ENCODE measurements around the gene SUV39H1. TPM values are rescaled to one million over a fixed set of nuclear protein-coding genes. Genes with fewer than 3 reads are reported as not detected.
"Not testable (repeated sequence)": the region's sequence is repeated elsewhere in the genome, so short reads cannot be mapped to it uniquely, and the experiment has no call there.

Gene SUV39H1, protein sequence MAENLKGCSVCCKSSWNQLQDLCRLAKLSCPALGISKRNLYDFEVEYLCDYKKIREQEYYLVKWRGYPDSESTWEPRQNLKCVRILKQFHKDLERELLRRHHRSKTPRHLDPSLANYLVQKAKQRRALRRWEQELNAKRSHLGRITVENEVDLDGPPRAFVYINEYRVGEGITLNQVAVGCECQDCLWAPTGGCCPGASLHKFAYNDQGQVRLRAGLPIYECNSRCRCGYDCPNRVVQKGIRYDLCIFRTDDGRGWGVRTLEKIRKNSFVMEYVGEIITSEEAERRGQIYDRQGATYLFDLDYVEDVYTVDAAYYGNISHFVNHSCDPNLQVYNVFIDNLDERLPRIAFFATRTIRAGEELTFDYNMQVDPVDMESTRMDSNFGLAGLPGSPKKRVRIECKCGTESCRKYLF
- 1.2 and 1.3 TPM in 2 replicates for total RNA-seq

DNA sequence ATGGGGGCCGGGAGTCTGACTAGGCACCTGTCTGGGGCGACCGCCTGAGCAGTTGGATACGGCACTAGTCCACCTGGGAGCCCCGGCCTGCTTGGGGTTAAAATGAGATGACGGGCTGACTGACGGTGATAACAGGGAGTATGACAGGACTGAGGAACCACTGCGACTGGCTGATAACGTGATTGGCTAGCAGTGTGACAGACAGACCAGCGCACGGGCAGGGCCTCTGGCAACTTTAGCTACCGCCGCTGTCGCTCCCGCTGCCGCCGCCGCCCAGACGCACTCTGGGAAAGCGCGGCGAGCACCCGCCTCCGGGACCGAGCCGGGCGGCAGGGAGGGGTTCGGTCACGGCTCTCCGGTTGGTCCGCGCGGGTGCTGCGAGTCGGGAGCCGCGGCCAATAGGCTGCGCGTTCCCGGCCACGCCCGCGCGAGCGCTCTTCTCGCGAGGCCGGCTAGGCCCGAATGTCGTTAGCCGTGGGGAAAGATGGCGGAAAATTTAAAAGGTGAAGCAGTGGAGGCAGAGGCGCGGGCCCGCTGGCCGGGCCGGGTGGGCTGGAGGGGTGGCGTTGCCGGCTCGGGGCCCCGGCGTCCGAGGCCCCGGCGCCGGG is at the start of gene SUV39H1:
Gene SUV39H1, plus strand, starts transcription at position 434 of the 608 bp plus-strand sequence. Its CDS starts 51 bp downstream, at position 485.
- FAIRE-seq: no peak
- DNase-seq (ENCODE audit: low read depth): peak; percentile 71

DNA sequence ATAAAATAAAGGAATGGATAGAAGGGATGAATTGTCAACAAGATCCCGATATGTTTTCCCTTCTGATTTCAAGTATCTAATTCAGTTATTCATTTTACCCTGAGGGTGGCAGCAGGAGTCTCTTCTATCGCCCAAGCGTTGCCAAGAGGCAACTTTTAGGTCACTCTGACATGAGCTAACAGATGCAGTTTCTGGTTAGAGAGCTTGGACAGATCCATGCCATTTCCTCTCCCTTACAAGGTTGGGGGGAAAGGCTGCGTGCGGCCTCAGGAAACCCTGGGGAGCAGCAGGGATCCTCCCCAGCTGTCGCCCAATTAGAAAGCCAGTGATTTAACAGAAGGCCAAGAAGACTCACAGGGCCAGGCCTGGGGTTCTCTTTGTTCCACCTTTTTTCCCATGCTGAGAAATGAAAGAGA is 48.2 kb upstream of the SUV39H1 start:
- H3K4me3 ChIP-seq (ENCODE audit: low read depth, low read length): no peak overlapping the region
- FAIRE-seq: no peak
- no peak for TF ChIP-seq CTCF (IDR thresholded peaks at IDR 0.05; ENCODE audit: insufficient read depth, low read length, severe bottlenecking)
- peak; percentile 25 for DNase-seq (ENCODE audit: low read depth)
- H3K36me3 ChIP-seq (ENCODE audit: control insufficient read depth, insufficient read depth, low read length): no peaks in the 10 kb centered on the region
- H3K27me3 ChIP-seq (ENCODE audit: control insufficient read depth, insufficient read depth, low read length): no peaks in the 10 kb centered on the region

More for the DNA sequence above, at the start of gene SUV39H1:
- no peaks in the 10 kb centered on the region for H3K27me3 ChIP-seq (ENCODE audit: control insufficient read depth, insufficient read depth, low read length)
- H3K4me3 ChIP-seq (ENCODE audit: low read depth, low read length): peak within 1 kb of the TSS; percentile 45
- H3K36me3 ChIP-seq (ENCODE audit: control insufficient read depth, insufficient read depth, low read length): no peaks in the 10 kb centered on the region
- TF ChIP-seq CTCF (IDR thresholded peaks at IDR 0.05; ENCODE audit: insufficient read depth, low read length, severe bottlenecking): no peak

DNA sequence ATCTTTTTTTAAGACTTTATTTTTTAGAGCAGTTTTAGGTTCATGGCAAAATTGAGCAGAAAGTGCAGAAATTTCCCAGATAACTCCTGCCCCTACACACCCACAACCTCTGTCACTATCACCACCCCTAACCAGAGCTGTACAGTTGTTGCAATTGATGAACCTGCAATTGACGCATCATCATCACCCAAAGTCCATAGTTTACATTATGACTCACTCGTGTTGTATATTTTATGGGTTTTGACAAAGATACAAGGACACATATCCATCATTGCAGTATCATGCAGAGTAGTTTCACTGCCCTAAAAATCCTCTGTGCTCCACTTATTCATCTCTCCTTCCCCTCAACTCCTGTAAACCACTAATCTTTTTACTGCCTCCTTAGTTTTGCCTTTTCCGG is 47.4 kb upstream of the SUV39H1 start:
- Histone ChIP-seq H3K36me3 (ENCODE audit: control insufficient read depth, insufficient read depth, low read length) (no peaks in the 10 kb centered on the region), H3K4me3 (ENCODE audit: low read depth, low read length) (no peak overlapping the region), H3K27me3 (ENCODE audit: control insufficient read depth, insufficient read depth, low read length) (no peaks in the 10 kb centered on the region)
- no peak for TF ChIP-seq CTCF (IDR thresholded peaks at IDR 0.05; ENCODE audit: insufficient read depth, low read length, severe bottlenecking)
- DNase-seq (ENCODE audit: low read depth) (peak; percentile 10), FAIRE-seq (no peak)

DNA sequence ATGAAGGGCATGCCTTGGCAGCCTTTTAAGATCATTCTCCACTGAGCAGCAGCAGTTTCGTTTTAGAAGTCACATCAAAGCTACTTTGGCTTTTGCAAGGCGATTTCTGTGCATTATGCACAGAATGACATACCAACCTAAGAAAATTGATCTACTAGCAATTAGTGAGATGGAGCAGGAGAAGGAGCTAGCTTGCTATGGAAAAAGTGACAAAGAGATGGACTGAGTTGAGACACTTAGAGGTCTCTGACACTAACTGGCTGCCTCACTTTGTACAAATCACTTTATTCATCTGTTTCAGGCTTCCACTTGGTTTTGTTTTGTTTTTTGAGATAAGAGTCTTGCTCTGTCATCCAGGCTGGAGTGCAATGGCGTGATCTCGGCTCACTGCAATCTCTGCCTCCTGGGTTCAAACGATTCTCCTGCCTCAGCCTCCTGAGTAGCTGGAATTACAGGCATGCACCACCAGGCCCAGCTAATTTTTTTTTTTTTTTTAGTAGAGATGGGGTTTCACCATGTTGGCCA is 44.4 kb upstream of the SUV39H1 start:
- H3K27me3 ChIP-seq (ENCODE audit: control insufficient read depth, insufficient read depth, low read length); H3K4me3 ChIP-seq (ENCODE audit: low read depth, low read length); H3K36me3 ChIP-seq (ENCODE audit: control insufficient read depth, insufficient read depth, low read length); FAIRE-seq; DNase-seq (ENCODE audit: low read depth): not testable (repeated sequence)

GRCh38 chrX:48654746-48655145 is 41.8 kb upstream of the SUV39H1 start:
- DNase-seq (ENCODE audit: low read depth); FAIRE-seq; H3K27me3 ChIP-seq (ENCODE audit: control insufficient read depth, insufficient read depth, low read length); H3K36me3 ChIP-seq (ENCODE audit: control insufficient read depth, insufficient read depth, low read length); H3K4me3 ChIP-seq (ENCODE audit: low read depth, low read length): not testable (repeated sequence)

DNA sequence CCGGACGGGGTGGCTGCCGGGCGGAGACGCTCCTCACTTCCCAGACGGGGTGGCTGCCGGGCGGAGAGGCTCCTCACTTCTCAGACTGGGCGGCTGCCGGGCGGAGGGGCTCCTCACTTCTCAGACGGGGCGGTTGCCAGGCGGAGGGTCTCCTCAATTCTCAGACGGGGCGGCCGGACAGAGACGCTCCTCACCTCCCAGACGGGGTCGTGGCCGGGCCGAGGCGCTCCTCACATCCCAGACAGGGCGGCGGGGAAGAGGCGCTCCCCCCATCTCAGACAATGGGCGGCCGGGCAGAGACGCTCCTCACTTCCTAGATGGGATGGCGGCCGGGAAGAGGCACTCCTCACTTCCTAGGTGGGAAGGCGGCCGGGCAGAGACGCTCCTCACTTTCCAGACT is 36.8 kb upstream of the SUV39H1 start:
- not testable (repeated sequence) for H3K4me3 ChIP-seq (ENCODE audit: low read depth, low read length); H3K27me3 ChIP-seq (ENCODE audit: control insufficient read depth, insufficient read depth, low read length); H3K36me3 ChIP-seq (ENCODE audit: control insufficient read depth, insufficient read depth, low read length); DNase-seq (ENCODE audit: low read depth); FAIRE-seq

DNA sequence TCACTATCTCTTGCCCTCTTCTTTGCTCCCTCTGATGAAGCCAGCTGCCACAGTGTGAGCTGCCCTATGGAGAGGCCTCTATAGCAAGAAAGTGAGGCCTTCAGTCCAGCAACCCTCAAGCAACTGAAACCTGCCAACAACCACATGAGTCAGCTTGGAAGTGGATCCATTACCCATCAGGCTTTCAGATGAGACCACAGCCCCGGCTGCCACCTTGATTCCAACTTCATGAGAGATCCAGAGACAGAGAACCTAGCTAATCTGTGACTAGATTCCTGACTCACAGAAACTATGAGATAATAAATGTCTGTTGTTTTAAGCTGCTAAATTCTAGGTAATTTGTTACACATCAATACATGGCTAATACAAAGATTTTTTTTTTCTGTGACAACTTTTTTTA is 33.3 kb upstream of the SUV39H1 start:
- no peak for TF ChIP-seq CTCF (IDR thresholded peaks at IDR 0.05; ENCODE audit: insufficient read depth, low read length, severe bottlenecking)
- FAIRE-seq (no peak), DNase-seq (ENCODE audit: low read depth) (no peak)
- H3K36me3 ChIP-seq (ENCODE audit: control insufficient read depth, insufficient read depth, low read length): no peaks in the 10 kb centered on the region
- no peaks in the 10 kb centered on the region for H3K27me3 ChIP-seq (ENCODE audit: control insufficient read depth, insufficient read depth, low read length)
- H3K4me3 ChIP-seq (ENCODE audit: low read depth, low read length): no peak overlapping the region
